Measurements from ENCODE around the gene ROCK2.

The ROCK2 gene

GRCh38 chr2:11312770-11313471 lies 31.5 kb downstream of the ROCK2 start:
- DNase-seq (ENCODE audit: low read depth) = no peak
- H3K4me3 ChIP-seq (ENCODE audit: low read length) = no peak overlapping the region
- no peak for TF ChIP-seq CTCF (conservative IDR thresholded peaks at IDR 0.05; ENCODE audit: low read length)

- no peak for TF ChIP-seq CTCF (conservative IDR thresholded peaks at IDR 0.05; ENCODE audit: low read length)
- no peak overlapping the region for H3K4me3 ChIP-seq (ENCODE audit: low read length)
- no peak for DNase-seq (ENCODE audit: low read depth)
Measured at GRCh38 chr2:11311543-11311942, 32.9 kb downstream of the ROCK2 start.

GRCh38 chr2:11310212-11310611 lies 34.2 kb downstream of the ROCK2 start:
- DNase-seq (ENCODE audit: low read depth) = peak; percentile 67
- no peak for TF ChIP-seq CTCF (conservative IDR thresholded peaks at IDR 0.05; ENCODE audit: low read length)
- H3K4me3 ChIP-seq (ENCODE audit: low read length) = no peak overlapping the region

- H3K4me3 ChIP-seq (ENCODE audit: low read length) = no peak overlapping the region
- DNase-seq (ENCODE audit: low read depth) = no peak
- TF ChIP-seq CTCF (conservative IDR thresholded peaks at IDR 0.05; ENCODE audit: low read length) = no peak
Measured at GRCh38 chr2:11309706-11310105, 34.7 kb downstream of the ROCK2 start.

- H3K4me3 ChIP-seq (ENCODE audit: low read length) = no peak overlapping the region
- no peak for DNase-seq (ENCODE audit: low read depth)
- no peak for TF ChIP-seq CTCF (conservative IDR thresholded peaks at IDR 0.05; ENCODE audit: low read length)
Measured at GRCh38 chr2:11307764-11308415, 36.5 kb downstream of the ROCK2 start.

GRCh38 chr2:11305958-11306357 lies 38.5 kb downstream of the ROCK2 start:
- DNase-seq (ENCODE audit: low read depth) = peak; percentile 94
- no peak overlapping the region for H3K4me3 ChIP-seq (ENCODE audit: low read length)

More at GRCh38 chr2:11305958-11306357, 38.5 kb downstream of the ROCK2 start:
- no peak for TF ChIP-seq CTCF (conservative IDR thresholded peaks at IDR 0.05; ENCODE audit: low read length)

All from AG10803 (cell line).